ENCODE measurements around the gene RFT1. TPM values are rescaled to one million over a fixed set of nuclear protein-coding genes. Genes with fewer than 3 reads are reported as not detected.
A peak's percentile ranks its signal among the peaks of the same experiment; 100 is the strongest.

RFT1 gene
- total and polyA plus RNA-seq, 2 of the 13 experiments (the other 11 are each of a cell fraction or from before 2014, with no cell fraction given) = 23.2 to 37.0 TPM

DNA sequence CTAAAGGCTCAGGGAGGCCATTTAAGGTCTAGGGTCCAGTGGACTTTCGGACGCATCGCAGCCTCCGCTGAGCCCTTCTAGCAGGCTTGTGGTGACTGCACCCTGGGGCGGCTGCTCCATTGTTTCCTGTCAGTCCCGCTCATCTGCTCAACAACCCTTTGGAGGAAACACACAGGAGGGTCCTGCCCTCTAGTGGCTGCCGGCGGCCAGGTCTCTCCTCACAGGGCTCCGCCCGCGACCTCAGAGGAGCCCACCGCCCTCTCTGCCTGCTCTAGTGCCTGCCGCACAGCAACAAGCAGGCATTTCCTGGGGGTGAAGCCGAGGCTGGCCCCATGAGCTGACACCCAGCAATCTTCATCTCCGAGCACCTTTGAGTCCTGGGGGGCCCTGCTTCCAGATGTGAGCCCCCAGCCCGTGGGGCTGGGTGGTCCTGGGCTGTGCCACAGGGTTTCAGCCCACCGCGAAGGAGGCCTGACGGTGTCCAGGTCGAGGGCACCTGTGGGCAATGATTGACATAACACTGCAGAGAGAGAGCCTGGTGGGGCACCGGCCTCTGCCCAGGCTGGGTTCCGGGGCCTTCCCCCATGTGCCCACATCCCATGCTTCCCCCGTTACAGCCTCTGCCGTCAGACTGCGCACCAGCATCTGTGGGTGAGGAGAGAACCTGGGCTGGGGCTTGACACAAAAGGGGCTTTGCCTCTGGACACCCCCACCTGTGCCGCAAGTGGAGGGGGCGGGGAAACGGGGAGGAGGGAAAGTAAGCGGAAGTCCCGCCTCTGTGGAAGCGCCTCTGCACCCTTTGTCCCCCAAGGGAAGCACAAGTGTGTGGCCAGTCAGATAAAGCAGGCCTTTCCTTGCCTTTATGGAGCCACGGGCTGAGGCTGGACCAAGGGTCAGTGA, 57.3 kb downstream of the RFT1 start (continued):
- TF ChIP-seq ZKSCAN8 (CRISPR knock-in tag; IDR thresholded peaks at IDR 0.05; ENCODE audit: borderline replicate concordance) (no peak), SMAD9 (CRISPR knock-in tag; IDR thresholded peaks at IDR 0.05) (0 out of 2 replicates have a peak, but pooled peaks have one; percentile 24), CENPX (CRISPR knock-in tag; IDR thresholded peaks at IDR 0.05) (no peak), MTA1 (CRISPR knock-in tag; IDR thresholded peaks at IDR 0.05; ENCODE audit: borderline replicate concordance) (no peak), ZNF354B (CRISPR knock-in tag; IDR thresholded peaks at IDR 0.05) (no peak), ELF3 (CRISPR knock-in tag; IDR thresholded peaks at IDR 0.05) (peak; percentile 49; the same call in 1 of the 2 replicates), SCMH1 (CRISPR knock-in tag; IDR thresholded peaks at IDR 0.05; ENCODE audit: borderline replicate concordance) (no peak), ZNF367 (CRISPR knock-in tag; IDR thresholded peaks at IDR 0.05; ENCODE audit: borderline replicate concordance) (no peak), ISL2 (CRISPR knock-in tag; IDR thresholded peaks at IDR 0.05) (peak; percentile 52; the same call in 1 of the 2 replicates), ZNF296 (CRISPR knock-in tag; conservative IDR thresholded peaks at IDR 0.05) (no peak), KLF9 (CRISPR knock-in tag; IDR thresholded peaks at IDR 0.05; ENCODE audit: low read depth) (no peak), ZMYM4 (CRISPR knock-in tag; IDR thresholded peaks at IDR 0.05) (no peak)
- TF ChIP-seq, protein P1, sequence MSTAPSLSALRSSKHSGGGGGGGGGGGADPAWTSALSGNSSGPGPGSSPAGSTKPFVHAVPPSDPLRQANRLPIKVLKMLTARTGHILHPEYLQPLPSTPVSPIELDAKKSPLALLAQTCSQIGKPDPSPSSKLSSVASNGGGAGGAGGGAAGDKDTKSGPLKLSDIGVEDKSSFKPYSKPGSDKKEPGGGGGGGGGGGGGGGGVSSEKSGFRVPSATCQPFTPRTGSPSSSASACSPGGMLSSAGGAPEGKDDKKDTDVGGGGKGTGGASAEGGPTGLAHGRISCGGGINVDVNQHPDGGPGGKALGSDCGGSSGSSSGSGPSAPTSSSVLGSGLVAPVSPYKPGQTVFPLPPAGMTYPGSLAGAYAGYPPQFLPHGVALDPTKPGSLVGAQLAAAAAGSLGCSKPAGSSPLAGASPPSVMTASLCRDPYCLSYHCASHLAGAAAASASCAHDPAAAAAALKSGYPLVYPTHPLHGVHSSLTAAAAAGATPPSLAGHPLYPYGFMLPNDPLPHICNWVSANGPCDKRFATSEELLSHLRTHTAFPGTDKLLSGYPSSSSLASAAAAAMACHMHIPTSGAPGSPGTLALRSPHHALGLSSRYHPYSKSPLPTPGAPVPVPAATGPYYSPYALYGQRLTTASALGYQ (CRISPR knock-in tag; IDR thresholded peaks at IDR 0.05) = no peak
- TF ChIP-seq, protein P2, sequence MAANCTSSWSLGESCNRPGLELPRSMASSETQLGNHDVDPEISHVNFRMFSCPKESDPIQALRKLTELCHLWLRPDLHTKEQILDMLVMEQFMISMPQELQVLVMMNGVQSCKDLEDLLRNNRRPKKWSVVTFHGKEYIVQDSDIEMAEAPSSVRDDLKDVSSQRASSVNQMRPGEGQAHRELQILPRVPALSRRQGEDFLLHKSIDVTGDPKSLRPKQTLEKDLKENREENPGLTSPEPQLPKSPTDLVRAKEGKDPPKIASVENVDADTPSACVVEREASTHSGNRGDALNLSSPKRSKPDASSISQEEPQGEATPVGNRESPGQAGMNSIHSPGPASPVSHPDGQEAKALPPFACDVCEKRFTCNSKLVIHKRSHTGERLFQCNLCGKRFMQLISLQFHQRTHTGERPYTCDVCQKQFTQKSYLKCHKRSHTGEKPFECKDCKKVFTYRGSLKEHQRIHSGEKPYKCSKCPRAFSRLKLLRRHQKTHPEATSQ (CRISPR knock-in tag; IDR thresholded peaks at IDR 0.05; ENCODE audit: borderline replicate concordance) = no peak
- TF ChIP-seq, protein P3, sequence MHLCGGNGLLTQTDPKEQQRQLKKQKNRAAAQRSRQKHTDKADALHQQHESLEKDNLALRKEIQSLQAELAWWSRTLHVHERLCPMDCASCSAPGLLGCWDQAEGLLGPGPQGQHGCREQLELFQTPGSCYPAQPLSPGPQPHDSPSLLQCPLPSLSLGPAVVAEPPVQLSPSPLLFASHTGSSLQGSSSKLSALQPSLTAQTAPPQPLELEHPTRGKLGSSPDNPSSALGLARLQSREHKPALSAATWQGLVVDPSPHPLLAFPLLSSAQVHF (CRISPR knock-in tag; IDR thresholded peaks at IDR 0.05) = no peak
- TF ChIP-seq, protein P4, sequence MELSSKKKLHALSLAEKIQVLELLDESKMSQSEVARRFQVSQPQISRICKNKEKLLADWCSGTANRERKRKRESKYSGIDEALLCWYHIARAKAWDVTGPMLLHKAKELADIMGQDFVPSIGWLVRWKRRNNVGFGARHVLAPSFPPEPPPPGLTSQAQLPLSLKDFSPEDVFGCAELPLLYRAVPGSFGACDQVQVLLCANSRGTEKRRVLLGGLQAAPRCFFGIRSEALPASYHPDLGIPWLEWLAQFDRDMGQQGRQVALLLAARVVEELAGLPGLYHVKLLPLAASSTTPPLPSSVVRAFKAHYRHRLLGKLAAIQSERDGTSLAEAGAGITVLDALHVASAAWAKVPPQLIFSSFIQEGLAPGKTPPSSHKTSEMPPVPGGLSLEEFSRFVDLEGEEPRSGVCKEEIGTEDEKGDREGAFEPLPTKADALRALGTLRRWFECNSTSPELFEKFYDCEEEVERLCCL (CRISPR knock-in tag; IDR thresholded peaks at IDR 0.05; ENCODE audit: borderline replicate concordance) = no peak
- TF ChIP-seq, protein P5, sequence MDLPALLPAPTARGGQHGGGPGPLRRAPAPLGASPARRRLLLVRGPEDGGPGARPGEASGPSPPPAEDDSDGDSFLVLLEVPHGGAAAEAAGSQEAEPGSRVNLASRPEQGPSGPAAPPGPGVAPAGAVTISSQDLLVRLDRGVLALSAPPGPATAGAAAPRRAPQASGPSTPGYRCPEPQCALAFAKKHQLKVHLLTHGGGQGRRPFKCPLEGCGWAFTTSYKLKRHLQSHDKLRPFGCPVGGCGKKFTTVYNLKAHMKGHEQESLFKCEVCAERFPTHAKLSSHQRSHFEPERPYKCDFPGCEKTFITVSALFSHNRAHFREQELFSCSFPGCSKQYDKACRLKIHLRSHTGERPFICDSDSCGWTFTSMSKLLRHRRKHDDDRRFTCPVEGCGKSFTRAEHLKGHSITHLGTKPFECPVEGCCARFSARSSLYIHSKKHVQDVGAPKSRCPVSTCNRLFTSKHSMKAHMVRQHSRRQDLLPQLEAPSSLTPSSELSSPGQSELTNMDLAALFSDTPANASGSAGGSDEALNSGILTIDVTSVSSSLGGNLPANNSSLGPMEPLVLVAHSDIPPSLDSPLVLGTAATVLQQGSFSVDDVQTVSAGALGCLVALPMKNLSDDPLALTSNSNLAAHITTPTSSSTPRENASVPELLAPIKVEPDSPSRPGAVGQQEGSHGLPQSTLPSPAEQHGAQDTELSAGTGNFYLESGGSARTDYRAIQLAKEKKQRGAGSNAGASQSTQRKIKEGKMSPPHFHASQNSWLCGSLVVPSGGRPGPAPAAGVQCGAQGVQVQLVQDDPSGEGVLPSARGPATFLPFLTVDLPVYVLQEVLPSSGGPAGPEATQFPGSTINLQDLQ (CRISPR knock-in tag; IDR thresholded peaks at IDR 0.05) = no peak; the same call in 1 of the 2 replicates
- TF ChIP-seq, protein P6, sequence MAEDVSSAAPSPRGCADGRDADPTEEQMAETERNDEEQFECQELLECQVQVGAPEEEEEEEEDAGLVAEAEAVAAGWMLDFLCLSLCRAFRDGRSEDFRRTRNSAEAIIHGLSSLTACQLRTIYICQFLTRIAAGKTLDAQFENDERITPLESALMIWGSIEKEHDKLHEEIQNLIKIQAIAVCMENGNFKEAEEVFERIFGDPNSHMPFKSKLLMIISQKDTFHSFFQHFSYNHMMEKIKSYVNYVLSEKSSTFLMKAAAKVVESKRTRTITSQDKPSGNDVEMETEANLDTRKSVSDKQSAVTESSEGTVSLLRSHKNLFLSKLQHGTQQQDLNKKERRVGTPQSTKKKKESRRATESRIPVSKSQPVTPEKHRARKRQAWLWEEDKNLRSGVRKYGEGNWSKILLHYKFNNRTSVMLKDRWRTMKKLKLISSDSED (CRISPR knock-in tag; IDR thresholded peaks at IDR 0.05) = no peak
